ENCODE data around the gene TUFT1.

- TF ChIP-seq POLR2A (IDR thresholded peaks at IDR 0.05) (no peak), CTCF (IDR thresholded peaks at IDR 0.05) (no peak), POLR2AphosphoS5 (IDR thresholded peaks at IDR 0.05) (no peak)
Observed at GRCh38 chr1:151563376-151563775, 23.3 kb downstream of the TUFT1 start.
